GM03348 (cell line): Measurements from ENCODE around the gene IQSEC1.

Experiments
- DNase-seq: peaks from one replicate; pipeline ENCODE4 v3.0.0; 2012; ENCODE audit warnings: low spot score

Gene IQSEC1

DNA sequence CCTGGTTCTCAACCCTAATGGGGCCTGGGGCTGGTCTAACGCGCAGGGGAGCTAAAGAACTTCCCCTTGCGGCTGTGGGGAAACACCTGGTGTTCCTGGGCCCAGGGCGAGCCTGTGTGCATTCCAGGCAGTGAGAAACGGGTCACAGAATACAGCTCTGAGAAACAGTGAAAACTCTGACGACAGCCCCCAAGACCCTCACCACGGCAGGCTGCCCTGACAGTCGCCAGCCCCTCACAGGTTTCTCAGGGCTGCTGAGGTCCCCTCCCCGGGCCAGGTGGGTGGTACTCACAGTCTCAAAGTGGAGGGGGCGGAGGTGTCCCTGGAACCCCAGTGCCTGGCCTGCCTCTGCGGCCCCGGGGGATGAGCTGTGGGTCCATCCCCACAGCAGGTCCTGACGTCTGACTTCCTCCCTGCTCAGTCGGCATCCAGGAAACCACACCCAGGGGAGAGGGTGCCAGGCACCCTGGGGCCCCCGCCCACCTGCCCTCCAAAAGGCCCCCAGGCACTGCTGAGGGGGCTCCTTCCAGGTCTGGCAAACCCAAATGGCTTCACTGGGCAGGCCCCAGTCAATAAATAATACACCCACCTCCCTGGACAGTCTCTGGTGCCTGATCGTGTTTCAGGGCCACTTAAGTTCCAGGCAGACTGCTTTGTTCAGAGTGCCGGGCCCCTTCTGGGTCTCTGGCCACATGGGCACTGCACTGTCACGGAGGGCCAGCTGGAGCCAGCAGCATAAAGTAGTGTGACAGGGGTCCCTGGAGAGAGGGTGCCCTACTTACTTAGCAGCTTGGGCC lies 57.7 kb downstream of the IQSEC1 start:
- no peak for DNase-seq

DNA sequence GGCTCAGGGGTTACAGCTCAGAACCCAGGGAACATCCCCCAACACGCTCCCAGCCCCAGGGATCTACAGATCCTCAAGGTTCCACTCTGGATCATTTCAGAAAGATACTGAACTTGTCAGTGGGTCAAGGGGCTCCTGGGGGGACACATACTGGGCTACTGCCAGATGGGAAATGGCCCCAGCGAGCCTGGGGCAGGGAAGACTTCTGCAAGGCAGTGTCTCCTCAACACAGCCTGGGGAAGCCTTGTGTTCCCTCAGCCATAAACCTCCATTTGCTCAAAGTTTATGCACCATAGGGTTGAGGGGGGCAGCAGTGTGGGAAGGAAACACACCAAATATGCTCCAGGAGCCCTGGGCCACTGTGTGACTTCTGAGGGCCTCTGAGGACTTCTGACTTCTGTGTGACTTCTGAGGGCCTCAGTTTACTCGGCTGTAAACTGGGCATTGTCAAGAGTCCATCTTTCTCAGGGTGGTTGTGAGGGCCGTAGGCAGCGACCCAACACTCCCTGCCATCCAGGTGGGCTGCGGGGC lies 58.4 kb downstream of the IQSEC1 start:
- DNase-seq, result no peak

DNA sequence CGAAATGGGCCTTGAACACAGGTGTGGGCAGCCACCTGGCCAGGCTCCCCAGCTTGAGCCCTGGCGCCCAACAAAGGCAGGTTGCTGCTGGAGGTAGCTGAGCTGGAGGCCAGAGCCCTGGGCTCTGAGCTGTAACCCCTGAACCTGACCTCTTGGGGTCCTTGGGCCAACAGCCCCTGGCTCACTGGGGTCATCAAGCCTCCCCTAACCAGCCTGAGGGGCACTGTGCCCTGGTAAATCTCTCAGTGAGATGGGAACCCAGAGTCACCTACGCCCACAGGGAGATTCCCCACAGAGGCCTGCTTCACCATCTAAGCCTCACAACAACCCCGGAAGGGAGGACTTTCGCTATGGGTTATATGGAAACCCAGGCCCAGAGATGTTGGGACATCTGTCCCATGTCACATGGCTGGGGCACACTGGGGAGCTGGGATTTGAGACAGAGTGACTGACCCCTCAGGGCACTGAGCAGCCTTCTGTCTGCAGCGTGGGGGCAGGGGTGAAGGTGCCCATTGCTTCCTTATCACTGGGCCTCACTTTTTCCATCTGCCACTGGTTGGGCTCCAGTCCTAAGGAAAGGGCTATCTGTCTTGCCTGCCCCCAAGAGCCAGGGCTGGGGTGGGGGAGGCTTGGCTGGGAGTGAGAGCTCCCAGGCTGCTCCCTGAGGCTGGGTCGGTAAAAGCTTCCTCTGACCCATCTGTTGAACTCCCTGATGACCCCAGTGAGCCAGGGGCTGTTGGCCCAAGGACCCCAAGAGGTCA lies 59.1 kb downstream of the IQSEC1 start:
- no peak for DNase-seq

DNA sequence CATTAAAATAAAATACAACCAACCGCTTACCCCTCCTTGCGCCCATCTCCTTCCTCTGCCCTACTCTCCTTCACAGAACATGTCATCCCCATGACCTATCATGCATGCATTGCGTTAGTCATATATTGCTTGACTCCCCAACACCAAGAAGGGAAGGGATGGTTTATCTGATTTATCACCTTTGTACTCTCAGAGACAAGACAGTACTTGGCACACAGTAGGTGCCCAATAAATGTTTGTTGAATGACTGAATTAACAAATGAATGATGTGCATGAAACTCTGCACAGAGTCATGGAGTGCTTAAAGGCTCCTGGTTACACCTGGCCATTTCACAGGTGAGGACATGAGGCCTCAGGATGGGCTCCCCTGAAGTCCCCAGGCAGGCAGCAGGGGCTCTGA lies 59.7 kb downstream of the IQSEC1 start:
- no peak for DNase-seq

DNA sequence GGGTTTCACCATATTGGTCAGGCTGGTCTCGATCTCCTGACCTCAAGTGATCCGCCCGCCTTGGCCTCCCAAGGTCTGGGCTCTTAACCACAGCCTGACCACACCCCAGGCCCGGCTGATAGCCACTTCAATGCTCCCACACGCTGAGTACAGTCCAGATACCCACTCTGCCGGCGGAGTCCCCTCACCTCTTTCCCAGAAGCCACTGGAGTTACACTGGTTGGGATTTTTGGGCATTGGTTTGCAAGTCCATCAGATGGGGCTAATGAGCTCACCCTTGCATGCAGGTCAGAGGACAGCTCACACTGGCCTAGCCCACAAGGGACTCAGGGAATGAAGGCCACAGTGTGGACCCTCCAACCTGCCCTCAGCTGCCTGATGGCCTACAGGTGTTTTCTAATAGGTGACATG lies 60.1 kb downstream of the IQSEC1 start:
- no peak for DNase-seq

DNA sequence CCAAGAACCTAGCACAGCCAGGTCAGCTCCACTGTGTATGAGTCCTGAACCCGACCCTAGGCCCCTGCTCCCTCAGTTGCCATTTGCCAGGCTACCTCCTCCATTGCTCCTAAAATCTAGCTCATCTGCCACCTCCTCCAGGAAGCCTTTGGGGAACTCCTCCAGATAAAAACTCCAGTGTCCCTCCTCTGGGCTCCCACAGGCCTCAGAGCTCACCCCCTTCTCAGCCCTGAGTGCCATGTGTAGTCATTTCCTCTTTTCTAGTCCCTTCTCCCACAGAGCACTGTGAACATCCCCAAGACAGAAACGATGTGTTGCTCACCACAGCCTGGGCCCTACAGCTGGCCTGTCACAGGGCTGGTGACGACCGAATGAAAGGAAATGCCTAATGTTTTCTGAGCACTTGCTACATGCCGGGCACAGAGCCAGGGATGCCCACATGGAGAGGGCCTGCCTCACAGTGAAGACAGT lies 61.0 kb downstream of the IQSEC1 start:
- peak; percentile 37 for DNase-seq

DNA sequence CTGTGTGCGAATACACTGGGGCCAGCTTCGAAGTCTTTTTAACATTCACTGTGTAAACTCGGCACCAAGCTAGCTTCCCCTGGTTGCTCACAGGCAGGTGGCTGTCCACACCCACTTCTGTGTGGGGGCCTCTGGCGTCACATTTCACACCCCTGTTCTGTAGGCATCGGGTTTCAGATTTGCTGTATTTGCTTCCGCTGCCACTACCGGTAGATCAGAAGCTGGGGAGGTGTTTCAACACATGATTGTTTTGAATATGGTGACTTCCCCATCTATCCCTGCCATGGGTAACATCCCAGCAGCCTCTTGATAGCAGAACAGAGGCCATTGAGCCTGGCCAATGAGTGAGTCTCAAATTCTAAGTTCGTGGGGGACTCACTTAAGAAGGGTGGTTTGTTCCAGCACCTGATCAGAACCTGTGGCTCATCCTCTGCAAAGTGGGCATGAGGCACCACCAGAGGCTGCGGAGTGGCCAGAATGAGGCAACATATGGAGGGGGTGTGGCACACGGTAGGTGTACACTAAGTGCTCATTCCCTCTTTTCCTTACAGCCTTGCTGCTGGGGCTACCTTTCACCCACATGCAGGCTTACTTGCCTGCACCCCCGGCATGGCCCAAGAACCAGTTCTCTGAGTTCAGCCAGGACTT lies 61.5 kb downstream of the IQSEC1 start:
- DNase-seq, result no peak

DNA sequence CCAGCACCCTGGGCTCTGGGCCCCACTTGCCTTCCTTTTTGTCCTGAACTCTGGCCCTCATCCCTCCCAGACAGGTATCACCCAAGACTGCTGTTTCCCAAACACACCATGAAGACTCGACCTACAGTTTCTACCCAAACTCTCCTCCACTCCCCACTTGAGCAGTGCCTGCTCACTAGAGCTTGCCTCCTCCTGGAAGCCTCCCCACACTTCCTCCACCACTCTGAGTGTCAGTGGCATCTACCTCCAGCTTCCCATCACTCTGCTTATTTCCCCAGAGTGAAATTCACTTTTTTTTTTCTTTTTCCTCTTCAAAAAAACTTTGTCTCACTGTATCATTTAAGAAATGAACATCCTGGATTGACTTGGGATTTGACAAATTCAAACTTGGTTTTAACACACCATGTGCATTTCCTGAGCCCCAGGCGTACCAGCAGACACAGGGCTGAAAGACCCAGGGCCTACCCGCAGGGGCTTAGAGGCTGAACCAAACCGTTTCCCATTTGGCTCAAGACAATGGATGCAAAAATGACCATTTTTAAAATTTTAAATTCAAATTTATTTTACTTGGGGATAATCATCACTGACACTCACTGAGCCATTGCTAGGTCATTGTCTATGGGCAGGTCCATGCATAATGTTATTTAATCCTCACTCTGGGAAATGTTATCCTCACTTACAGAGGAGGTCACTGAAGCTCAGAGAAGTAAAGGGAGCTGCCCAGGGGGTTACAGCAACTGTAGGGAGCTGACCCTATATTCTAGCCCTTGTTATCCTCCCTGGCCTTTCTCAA lies 62.3 kb downstream of the IQSEC1 start:
- DNase-seq, result no peak

DNA sequence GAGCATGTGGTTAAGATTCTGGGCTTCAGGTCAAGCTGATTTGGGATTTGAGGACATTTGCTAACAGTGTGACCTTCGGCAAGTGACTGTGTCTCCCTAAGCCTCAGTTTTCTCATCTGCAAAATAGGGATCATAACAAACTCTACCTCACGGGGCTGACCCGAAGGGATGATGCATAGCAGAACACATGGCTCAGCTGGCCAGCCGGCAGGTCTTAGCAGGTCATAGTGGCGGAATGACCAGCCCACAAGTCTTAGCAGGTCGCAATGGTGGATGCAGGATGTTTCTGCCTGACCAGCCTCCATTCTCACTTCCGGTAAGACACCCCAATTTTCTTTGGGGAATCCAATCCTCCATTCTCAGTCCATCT lies 63.3 kb downstream of the IQSEC1 start:
- no peak for DNase-seq

DNA sequence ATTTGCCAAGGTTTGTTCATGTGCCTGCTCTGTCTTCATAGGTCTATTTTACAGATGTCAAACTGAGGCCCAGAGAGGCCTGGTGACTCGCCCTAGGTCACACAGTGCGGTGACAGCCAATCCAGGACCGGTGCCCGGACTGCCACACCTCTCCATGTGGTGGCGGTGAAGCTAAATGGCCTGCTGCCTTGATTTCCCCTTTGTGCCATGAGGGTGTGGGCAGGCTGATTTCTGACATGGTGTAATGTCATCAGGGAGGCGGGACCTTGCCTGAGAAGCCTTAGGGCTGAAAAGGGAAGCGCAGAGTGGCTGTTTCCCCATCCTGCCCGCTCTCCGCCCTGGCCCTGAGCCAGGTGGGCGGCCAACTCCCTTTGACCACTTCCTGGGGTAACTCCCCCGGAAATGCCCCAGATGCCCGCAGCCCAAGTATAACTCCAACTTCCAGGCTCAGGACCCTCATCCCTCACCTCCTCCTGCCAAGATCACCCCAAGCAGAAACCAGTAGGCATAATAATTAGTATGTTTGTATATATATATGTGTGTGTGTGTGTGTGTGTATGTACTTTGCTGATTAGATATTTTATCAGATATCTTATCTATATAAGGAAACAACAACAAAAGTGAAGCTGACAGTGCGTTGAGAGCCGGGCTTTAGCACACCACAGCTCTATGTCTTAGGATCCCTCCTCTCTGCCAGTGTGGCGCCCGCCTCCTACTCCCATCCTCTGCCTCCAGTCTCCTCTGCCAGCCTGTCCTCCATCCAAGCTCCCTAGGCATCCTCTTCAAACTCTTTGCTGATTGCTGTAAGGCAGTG lies 63.9 kb downstream of the IQSEC1 start:
- DNase-seq, result no peak

DNA sequence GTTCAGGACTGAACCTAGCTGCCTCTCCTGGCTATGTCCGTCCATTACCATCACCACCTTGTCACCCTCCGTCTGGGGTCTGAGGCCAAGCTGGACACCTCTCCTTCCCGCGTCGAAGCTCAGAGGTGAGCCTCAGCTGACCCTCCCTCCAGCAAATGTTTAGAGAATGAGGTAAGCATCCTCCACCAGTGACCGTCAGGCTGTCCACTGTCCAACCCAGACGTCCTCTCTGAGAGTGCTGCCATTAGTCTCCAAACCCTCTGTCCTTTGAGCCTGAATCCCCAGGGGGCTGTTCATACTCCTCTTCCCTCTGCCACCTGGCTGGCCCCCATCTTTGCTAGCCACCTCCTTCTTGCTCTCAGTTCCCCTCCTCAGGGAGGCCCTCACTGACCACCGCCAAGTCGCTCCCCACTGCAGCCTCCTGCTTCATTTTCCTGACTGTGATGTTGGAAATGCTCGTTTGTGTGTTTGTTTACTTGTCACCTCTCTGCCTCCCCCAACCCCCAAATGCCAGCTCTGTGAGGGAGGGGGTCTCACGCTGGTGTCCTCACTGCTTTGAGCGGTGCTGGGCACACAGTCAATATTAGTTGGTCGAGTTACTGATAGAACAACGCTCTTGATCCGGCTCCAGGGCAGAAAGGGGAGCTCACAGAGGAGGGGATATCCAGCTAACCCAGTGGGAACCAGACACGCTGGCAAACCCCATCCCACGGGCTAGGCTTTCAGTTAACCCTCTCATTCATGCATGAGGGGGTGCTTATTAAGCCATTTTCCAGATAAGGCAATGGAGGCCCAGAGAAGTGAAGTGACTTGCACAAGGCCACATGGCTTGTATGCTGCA lies 64.9 kb downstream of the IQSEC1 start:
- DNase-seq, result no peak

DNA sequence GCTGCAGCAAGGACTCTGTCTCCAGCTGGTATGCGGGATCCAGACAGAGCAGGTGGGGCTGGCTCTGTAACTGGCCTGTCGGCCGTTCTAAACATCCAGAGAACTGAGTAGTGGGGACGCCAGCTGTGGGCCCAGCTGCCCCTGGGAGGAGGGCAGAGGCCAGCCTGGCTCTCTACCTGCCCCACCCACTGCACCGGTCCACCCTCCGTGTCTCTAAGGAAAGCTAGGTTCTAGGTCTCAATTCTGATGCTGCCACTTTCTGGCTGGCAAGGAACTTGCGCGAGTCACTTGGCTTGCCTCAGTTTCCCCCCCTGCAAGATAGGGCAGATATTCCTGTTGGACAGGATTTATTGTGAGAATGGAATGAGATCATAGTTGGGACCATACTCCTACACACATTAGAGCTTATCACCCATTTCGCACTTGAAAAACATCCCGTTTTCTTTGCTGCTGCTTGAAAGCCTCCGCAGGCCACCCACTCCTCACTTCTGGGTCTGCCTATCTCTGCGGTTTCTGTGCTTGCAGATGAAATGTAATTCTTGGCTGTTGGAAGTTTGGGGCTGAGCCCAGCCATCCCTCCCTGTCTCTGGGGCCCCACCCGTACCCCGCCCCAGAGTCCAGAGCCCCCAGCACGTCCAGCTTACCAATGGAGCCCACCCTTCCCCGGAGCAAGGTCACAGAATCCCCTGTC lies 65.8 kb downstream of the IQSEC1 start:
- DNase-seq, result no peak

DNA sequence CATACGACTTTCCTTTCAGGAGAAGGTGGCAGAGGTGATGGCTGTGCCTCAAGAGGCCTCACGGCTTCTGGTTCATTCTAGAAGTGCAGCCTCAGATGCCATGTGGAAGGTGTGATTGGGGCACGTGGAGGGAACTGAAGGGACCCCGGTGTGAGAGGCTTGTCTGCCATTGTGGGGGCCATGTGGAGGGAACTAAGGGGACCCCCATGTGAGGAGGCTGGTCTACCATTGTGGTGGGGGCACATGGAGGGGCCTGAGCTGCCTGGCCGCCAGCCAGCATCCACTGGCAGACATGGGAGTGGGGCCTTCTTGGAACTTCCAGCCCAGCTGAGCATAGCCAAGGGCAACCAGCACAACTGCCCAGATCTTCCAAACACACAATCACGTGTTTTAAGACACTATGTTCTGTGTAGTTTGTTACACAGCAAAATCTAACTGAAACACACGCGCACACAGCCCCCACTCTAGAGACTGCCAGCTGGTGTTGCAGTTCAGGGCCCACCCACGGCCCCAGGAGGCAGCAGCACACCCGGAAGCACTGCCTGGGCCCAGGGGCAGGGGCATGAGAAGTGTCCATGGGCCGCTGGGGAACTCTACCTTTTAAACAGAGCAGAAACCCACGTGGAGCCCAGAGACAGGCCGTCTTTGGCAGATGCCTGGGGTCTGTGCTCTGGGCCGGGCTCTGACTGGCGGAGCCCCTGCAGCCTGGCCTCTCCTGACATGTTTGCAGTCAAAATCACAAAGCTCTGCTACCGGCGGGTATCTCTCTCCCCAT lies 66.8 kb downstream of the IQSEC1 start:
- DNase-seq, result no peak

DNA sequence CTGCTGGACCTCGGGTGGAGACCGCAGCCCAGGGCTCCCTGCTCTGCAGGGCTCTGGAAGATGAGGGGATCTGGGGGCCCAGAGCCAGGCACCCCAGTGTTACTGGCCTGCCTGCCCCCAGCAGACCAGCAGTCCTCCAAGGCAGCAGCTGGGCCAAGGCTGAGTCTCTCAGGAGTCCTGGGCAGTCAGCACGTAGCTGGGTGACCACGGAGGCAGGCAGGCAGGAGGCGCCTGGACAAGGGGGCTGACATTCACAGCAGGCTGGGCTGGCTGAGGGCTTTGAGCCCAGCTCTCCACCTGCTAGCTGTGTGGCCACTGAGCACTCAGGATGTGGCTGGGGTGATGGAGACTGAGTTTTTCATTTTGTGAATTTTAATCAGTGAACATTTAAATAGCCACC lies 67.9 kb downstream of the IQSEC1 start:
- no peak for DNase-seq

DNA sequence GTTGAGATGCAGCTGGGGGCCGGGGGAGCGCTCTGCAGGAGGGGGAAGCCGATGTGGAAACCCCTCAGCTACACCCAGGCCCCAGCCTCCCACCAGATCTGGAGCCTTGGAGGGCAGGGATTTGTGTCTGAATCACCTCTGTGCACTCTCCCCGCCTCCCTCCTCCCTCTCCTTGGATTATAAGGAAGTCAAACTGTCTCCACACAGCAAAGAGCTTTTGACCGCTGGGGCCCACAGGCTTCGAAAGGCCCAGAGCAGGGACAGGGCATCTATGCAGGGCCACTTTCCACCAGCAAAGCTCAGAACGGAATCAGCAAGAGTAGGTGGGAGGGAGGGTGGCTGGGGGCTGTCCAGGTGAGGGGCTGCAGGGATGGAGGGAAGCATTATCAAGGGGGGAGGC lies 68.9 kb downstream of the IQSEC1 start:
- DNase-seq, result no peak

DNA sequence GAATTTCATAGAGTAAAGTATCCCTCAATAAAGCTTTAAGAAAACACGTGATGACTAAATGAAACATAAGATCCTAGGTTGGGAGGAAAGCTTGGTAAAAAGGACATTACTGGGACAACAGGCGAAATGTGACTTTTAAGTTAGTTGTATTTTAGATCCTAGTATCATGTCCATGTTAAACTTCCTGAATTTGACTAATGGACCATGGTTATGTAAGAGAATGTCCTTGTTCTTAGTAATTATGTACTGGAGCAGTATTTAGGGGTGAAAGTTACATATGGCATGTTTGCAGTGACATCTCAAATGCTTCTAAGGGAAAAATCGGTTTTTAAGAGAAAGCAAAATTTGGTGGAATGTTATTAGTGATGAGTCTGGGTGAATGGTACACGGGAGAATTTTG lies 69.6 kb downstream of the IQSEC1 start:
- DNase-seq, result no peak

DNA sequence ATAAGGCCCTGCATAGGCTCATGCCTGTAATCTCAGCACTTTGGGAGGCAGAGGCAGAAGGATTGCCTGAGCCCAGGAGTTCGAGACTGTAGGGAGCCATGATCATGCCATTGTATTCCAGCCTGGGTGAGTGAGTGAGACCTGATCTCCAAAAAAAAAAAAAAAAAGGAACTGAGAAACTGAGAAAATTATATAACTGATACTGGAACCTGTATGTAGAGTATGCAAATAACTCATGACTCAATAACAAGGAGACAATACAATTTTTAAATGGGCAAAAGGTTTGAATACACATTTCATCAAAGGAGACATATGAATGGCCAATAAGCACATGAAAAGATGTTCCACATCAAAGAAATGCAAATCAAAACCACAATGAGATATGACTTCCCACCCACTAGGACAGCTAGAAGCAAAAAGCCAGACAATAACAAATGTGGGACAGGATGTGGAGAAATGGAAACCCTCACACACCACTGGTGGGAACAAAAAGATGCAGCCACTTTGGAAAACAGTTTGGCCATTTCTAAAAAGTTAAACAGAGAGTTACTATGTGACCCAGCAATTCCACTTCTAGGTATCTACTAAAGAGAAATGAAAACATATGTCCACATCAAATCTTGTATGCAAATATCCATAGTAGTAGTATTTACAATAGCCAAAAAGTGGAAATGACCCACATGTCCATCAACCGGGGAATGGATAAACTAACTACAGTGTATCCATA lies 70.7 kb downstream of the IQSEC1 start:
- no peak for DNase-seq
